Stomach (tissue), 9 donors: Measurements from ENCODE around the gene PLPP2. TPM values are rescaled to one million over a fixed set of nuclear protein-coding genes. Genes with fewer than 3 reads are reported as not detected.

ENCODE experiments used
- DNase-seq, 2 donors: peaks; one replicate each; pipeline versions ENCODE4 v3.0.0 to v3.0.0-alpha.2; 2013 to 2019
- H3K27ac ChIP-seq, 5 donors: fragments of 200-600 bp in 4 of 5; sonication (generic) in 4 of 5; one replicate each; pipeline ENCODE4 v1.5.1; 2013 to 2019; ENCODE audit warnings: mild to moderate bottlenecking in 1 of 5, moderate library complexity in 1 of 5
- H3K27me3 ChIP-seq, 3 donors: fragments of 200-600 bp; sonication (generic); one replicate each; pipeline ENCODE4 v1.5.1; 2017 to 2019; ENCODE audit warnings: mixed run types in 1 of 3
- H3K36me3 ChIP-seq, 4 donors: fragments of 200-600 bp; sonication (generic); 1 replicate in 3 of 4; 2 replicates in 1 of 4; pipeline ENCODE4 v1.5.1; 2016 to 2019
- H3K4me1 ChIP-seq, 4 donors: fragments of 200-600 bp; sonication (generic); one replicate each; pipeline ENCODE4 v1.5.1; 2016 to 2019
- H3K4me3 ChIP-seq, 4 donors: fragments of 200-600 bp; sonication (generic) in 3 of 4; one replicate each; pipeline ENCODE4 v1.5.1; 2016 to 2019; ENCODE audit warnings: mild to moderate bottlenecking in 1 of 4
- H3K9me3 ChIP-seq, 4 donors: fragments of 200-600 bp; sonication (generic); one replicate each; pipeline ENCODE4 v1.5.1; 2016 to 2019
- CTCF ChIP-seq, 7 experiments: fragments of 450-650 bp in 4 of 7; fragments of 200-600 bp in 3 of 7; sonication (generic) in 3 of 7; IDR thresholded peaks; one replicate each; pipeline ENCODE4 v1.5.1; 2016 to 2019; ENCODE audit warnings: antibody characterized with exemption in 7 of 7, control low read depth in 2 of 7, mild to moderate bottlenecking in 1 of 7
- EP300 ChIP-seq: sonication (generic); formaldehyde crosslinking; IDR thresholded peaks from one replicate; pipeline ENCODE4 v1.6.1; 2017; ENCODE audit warnings: antibody characterized with exemption
- POLR2A ChIP-seq, 4 donors: fragments of 450-650 bp; IDR thresholded peaks; one replicate each; pipeline ENCODE4 v1.6.1; 2016; ENCODE audit warnings: antibody characterized with exemption in 4 of 4, control low read depth in 2 of 4, mild to moderate bottlenecking in 1 of 4, moderate library complexity in 1 of 4
- POLR2AphosphoS5 ChIP-seq, 3 donors: sonication (generic); formaldehyde crosslinking; IDR thresholded peaks; one replicate each; pipeline ENCODE4 v1.6.1; 2016; ENCODE audit warnings: antibody characterized with exemption in 3 of 3
- WGBS, 5 donors: extraction: QIAGEN DNeasy Blood & Tissue Kit in 3 of 5; methylation state at CpG; one replicate each; pipeline versions ENCODE4 v1.1.5 to v1.1.7; 2013 to 2018; 5-methylcytosine and 5-hydroxymethylcytosine counted together
- intact Hi-C: fragments of 100-400 bp; cut with DNase I; formaldehyde crosslinking; loops from one replicate; pipeline ENCODE4 v1.15.1; 2023; ENCODE audit warnings: low total_unique reads
- polyA plus RNA-seq, 3 donors: library from polyadenylated mRNA; stranded (reverse); fragments of 200-250 nt; gene quantifications; one replicate each; pipeline ENCODE4 v1.2.3, GENCODE V29; 2013
- total RNA-seq, 5 donors: library from RNA; depleted of rRNA; stranded (reverse); fragments of >200 nt; gene quantifications; one replicate each; pipeline versions ENCODE4 v1.1.0 to v1.2.3, GENCODE V29; 2014 to 2016
- donor health status: healthy with polysubstance abuse.
- donor health status: Bipolar disorder and iron deficiency.
- donor health status: healthy.

Gene PLPP2
- total and polyA plus RNA-seq, 8 donors = 22.2 to 228 (median 46.1) TPM

DNA sequence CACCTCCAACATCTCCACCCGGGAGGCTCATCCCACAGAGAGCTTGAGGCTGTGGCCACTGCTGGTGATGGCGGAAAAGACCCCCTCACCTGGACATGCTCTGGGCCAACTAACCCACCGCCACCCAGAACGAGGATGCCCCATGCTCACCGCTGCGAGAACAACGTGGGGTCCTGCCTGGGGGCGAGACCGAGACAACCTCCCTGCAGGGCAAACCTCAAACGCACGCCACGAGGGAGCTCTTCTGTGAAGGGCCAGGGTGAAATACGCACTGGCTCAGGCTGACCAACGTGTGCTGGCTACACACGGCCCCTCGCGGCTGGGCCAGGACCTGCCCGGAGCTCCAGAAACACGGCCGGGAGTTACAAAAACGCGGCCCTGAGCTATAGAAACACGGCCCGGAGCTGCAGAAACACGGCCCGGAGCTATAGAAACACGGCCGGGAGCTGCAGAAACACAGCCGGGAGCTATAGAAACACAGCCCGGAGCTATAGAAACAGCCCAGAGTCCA lies 19.0 kb upstream of the PLPP2 start:
- intact Hi-C loops = no loop called here
- H3K9me3 ChIP-seq = no peaks in the 10 kb centered on the region
- no peaks in the 10 kb centered on the region for H3K27me3 ChIP-seq
- TF ChIP-seq EP300 (no peak), CTCF (IDR thresholded peaks at IDR 0.05) (no peak), POLR2AphosphoS5 (IDR thresholded peaks at IDR 0.05) (no peak), POLR2A (IDR thresholded peaks at IDR 0.05) (no peak)
- WGBS, 5 donors = 47 to 92% (median 65%) methylated on average over 17 to 30 of the region's 30 CpGs
- H3K4me1 ChIP-seq = no peaks in the 10 kb centered on the region
- peak; percentile 21 to 82 for DNase-seq
- H3K36me3 ChIP-seq = peaks cover 61 to 90% (median 88%) of the 10 kb centered on the region in 4 donors
- peak overlapping the region in 3 of 5 donors; percentile 29 to 45 (median 45) for H3K27ac ChIP-seq
- H3K4me3 ChIP-seq = peak overlapping the region; percentile 9 to 31 (median 21)

DNA sequence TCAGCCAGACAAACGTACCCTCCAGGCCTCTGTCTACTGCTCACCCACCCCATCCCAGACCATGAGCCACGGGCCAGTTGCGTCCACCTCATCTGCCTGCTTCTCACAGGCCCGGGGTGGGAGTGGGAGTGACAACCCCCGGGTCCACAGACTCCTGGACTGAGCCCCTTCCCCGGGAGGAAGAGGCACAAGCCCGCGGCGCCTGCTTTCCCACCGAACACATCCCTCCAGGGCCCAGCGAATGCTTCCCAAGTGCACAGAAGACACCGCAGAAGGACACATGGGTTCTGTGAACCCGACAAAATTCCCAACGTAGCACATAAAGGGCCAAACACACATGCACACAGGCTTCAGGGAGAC lies 18.0 kb upstream of the PLPP2 start:
- 77 to 89% (median 84%) methylated on average over 13 to 14 of the region's 14 CpGs for WGBS, 5 donors
- Histone ChIP-seq H3K27me3 (no peaks in the 10 kb centered on the region), H3K27ac (no peak overlapping the region), H3K4me1 (no peaks in the 10 kb centered on the region), H3K36me3 (peaks cover 58 to 90% (median 87%) of the 10 kb centered on the region in 4 donors), H3K4me3 (peak overlapping the region in 3 of 4 donors; percentile 1 to 24 (median 19)), H3K9me3 (no peaks in the 10 kb centered on the region)
- peak in 1 of 2 donors; percentile 24 for DNase-seq
- intact Hi-C loops = no loop called here
- TF ChIP-seq EP300 = no peak
- TF ChIP-seq POLR2A (IDR thresholded peaks at IDR 0.05) = no peak
- TF ChIP-seq CTCF (IDR thresholded peaks at IDR 0.05) = no peak

DNA sequence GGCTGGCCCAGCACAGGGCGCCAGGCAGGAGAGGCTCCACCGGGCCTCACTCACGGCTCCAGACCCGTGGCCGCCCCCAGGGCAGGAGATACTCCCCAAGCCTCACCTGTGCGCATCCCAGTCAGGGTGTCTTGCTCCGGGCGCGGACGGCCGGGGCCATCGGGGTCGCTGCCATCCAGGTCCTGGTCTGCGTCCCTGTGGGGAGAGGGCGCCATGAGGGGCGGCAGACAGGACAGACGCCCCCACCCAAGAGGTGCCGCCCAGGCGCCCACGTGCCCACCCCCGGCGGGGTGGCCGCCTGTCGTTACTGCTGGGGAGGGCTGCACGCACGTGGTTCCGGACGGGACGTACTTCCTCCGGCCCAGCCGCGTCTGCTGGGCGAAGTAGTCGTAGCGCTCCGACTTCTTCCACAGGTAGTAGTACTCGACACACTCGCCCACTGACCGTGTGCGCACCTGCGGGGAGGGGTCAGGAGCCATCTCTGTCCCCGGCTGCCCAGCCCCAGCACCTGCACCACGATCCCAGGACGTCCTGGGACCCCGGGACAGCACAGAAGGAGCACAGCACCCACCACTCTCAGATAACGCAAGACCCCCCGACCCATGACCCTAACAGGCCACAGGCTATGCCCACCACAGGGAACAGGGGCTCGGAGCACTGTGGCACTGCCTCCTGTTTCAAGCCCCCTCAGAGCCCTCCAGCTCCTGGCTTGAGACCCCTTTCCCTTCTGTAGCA lies 17.4 kb upstream of the PLPP2 start:
- Histone ChIP-seq H3K27ac (peak overlapping the region in 1 of 5 donors; percentile 25), H3K4me1 (no peaks in the 10 kb centered on the region), H3K36me3 (peaks cover 54 to 84% (median 82%) of the 10 kb centered on the region in 4 donors), H3K27me3 (no peaks in the 10 kb centered on the region), H3K4me3 (peak overlapping the region in 3 of 4 donors; percentile 1 to 24 (median 19)), H3K9me3 (no peaks in the 10 kb centered on the region)
- intact Hi-C loops = no loop called here
- WGBS, 5 donors = 89 to 97% (median 93%) methylated on average over 30 to 48 of the region's 48 CpGs
- TF ChIP-seq CTCF (IDR thresholded peaks at IDR 0.05) (no peak), POLR2A (IDR thresholded peaks at IDR 0.05) (no peak), EP300 (no peak), POLR2AphosphoS5 (IDR thresholded peaks at IDR 0.05) (no peak)
- peak in 1 of 2 donors; percentile 8 for DNase-seq

DNA sequence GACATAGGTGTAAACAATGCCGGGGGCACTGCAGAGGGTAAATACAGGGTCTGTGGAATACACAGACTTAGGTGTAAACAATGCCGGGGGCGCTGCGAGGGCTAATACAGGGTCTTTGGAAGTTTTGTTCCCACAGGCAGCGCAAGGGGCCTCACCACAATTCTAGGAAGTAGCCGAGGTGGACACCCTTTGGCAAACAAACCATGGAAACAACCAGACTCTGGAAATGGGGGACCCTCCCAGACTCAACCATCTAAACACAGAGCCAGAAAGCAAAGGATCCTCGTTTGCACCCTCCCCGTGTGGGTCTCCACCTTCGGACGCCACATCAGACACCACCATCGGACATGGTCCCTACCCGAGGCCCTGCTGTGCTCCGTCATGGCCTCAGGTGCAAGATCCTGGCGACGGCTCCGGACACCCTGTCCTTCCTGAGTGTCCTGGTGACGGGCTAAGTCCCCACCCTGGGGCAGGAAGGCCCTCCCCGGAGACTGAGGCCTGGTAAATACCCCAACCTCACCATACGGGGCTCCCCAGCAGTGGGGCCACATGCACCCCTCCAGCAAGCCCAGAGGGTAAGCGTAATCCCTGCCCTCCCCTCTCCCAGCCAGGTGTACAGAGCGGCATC lies 16.7 kb upstream of the PLPP2 start:
- WGBS, 5 donors = 81 to 90% (median 87%) methylated on average over 9 to 21 of the region's 21 CpGs
- no peak for DNase-seq
- intact Hi-C loops = no loop called here
- no peaks in the 10 kb centered on the region for H3K4me1 ChIP-seq
- H3K27me3 ChIP-seq = no peaks in the 10 kb centered on the region
- H3K9me3 ChIP-seq = no peaks in the 10 kb centered on the region
- no peak for TF ChIP-seq POLR2A (IDR thresholded peaks at IDR 0.05)
- TF ChIP-seq POLR2AphosphoS5 (IDR thresholded peaks at IDR 0.05) = no peak
- TF ChIP-seq EP300 = no peak
- TF ChIP-seq CTCF (IDR thresholded peaks at IDR 0.05) = no peak
- H3K36me3 ChIP-seq = peaks cover 48 to 77% (median 76%) of the 10 kb centered on the region in 4 donors
- peak overlapping the region in 1 of 4 donors; percentile 19 for H3K4me3 ChIP-seq
- H3K27ac ChIP-seq = peak overlapping the region in 2 of 5 donors; percentile 20 to 25
